K562 (cell line): ENCODE data around the gene TTC32. TPM values are rescaled to one million over a fixed set of nuclear protein-coding genes. Genes with fewer than 3 reads are reported as not detected.
A peak's percentile ranks its signal among the peaks of the same experiment; 100 is the strongest.

Experiments used
- ATAC-seq: fragments of 200-7000 bp; cut with Tn5 transposase; 3 replicates; pipeline ENCODE4 v1.9.1; 2020; ENCODE audit warnings: moderate library complexity
- BruUV-seq: library from RNA; stranded (reverse); fragments of 400-500 nt; replicated peaks from 2 replicates; lab custom pipeline; 2021; lab: Mats Ljungman, UMichigan
- CTCF ChIA-PET: fragments of 300-600 bp; formaldehyde crosslinking; extraction: SDS; loops from one replicate; lab custom pipeline; 2021; ENCODE audit warnings: low intra/inter-chr PET ratio; lab: Yijun Ruan, JAX
- POLR2A ChIA-PET: fragments of 300-600, 350-650 bp; sonication (Branson Sonifier 250); formaldehyde crosslinking; extraction: SDS; loops from one replicate; lab custom pipeline; 2021; ENCODE audit warnings: antibody characterized with exemption, inconsistent platforms; lab: Yijun Ruan, JAX
- DNase-seq, 4 experiments: peaks; one replicate each; pipeline versions ENCODE4 v3.0.0 to v3.0.0-alpha.2; 2011 to 2018; ENCODE audit warnings: low spot score in 3 of 4, mixed read lengths in 3 of 4; ENCODE audit errors: extremely low read depth in 1 of 4
- FAIRE-seq: peaks from 2 replicates; lab custom pipeline; 2011; peaks lifted over from hg19 to GRCh38; lab: Jason Lieb, UNC
- H2AFZ ChIP-seq: 2 replicates; pipeline ENCODE4 v1.6.0; 2011; ENCODE audit warnings: low read depth, low read length, control low read depth, inconsistent platforms
- H3K27ac ChIP-seq: fragments of 200-600 bp; 3 replicates; pipeline ENCODE4 v1.8.0; 2011; ENCODE audit warnings: low read depth, mild to moderate bottlenecking, control low read depth, inconsistent platforms, low read length, moderate library complexity, mixed read lengths; ENCODE audit errors: extremely low read depth
- H3K27me3 ChIP-seq, 2 experiments: fragments of 300-600 bp in 1 of 2; 2 replicates in 1 of 2; 3 replicates in 1 of 2; pipeline versions ENCODE4 v1.6.0 to v1.8.0; 2011; ENCODE audit warnings: inconsistent platforms in 2 of 2, low read length in 2 of 2, mild to moderate bottlenecking in 1 of 2, mixed read lengths in 1 of 2, moderate library complexity in 1 of 2; ENCODE audit not compliant: control insufficient read depth in 2 of 2, insufficient read depth in 2 of 2
- H3K36me3 ChIP-seq: fragments of 300-600 bp; 3 replicates; pipeline ENCODE4 v1.8.0; 2011; ENCODE audit warnings: mild to moderate bottlenecking, low read length, inconsistent platforms; ENCODE audit not compliant: control insufficient read depth, insufficient read depth
- H3K4me1 ChIP-seq, 2 experiments: fragments of 200-600 bp in 1 of 2; replicated peaks in 1 of 2; 2 replicates in 1 of 2; 3 replicates in 1 of 2; pipeline versions ENCODE4 v1.5.1 to v1.8.0; 2011; ENCODE audit warnings: inconsistent platforms in 2 of 2, low read length in 2 of 2, mild to moderate bottlenecking in 1 of 2, mixed read lengths in 1 of 2, moderate library complexity in 1 of 2; ENCODE audit not compliant: control insufficient read depth in 2 of 2, insufficient read depth in 2 of 2
- H3K4me2 ChIP-seq: 2 replicates; pipeline ENCODE4 v1.6.1; 2011; ENCODE audit warnings: low read length, control low read depth, inconsistent platforms, mixed read lengths; ENCODE audit not compliant: insufficient read depth
- H3K4me3 ChIP-seq: fragments of 200-600 bp; sonication (generic), shearing (Covaris generic); 2 replicates; pipeline ENCODE4 v1.5.1; 2016; ENCODE audit warnings: control low read depth, inconsistent platforms
- H3K79me2 ChIP-seq: fragments of 200-600 bp; 3 replicates; pipeline ENCODE4 v1.8.0; 2011; ENCODE audit warnings: low read length, inconsistent platforms; ENCODE audit not compliant: control insufficient read depth, insufficient read depth
- H3K9ac ChIP-seq, 2 experiments: 2 replicates each; pipeline versions ENCODE4 v1.6.0 to v1.6.1; 2011; ENCODE audit warnings: low read depth in 2 of 2, low read length in 2 of 2, control low read depth in 1 of 2, inconsistent platforms in 1 of 2, mild to moderate bottlenecking in 1 of 2, mixed read lengths in 1 of 2; ENCODE audit not compliant: insufficient read depth in 1 of 2
- H3K9me1 ChIP-seq: one replicate; pipeline ENCODE4 v1.6.0; 2011; ENCODE audit warnings: inconsistent platforms, mild to moderate bottlenecking, low read length, moderate library complexity; ENCODE audit not compliant: control insufficient read depth, insufficient read depth
- H3K9me3 ChIP-seq: replicated peaks from 2 replicates; pipeline ENCODE4 v1.5.1; 2011; ENCODE audit warnings: low read depth, low read length, inconsistent platforms; ENCODE audit not compliant: control insufficient read depth, insufficient read depth
- H4K20me1 ChIP-seq: replicated peaks from 2 replicates; pipeline ENCODE4 v1.6.1; 2011; ENCODE audit warnings: low read length, inconsistent platforms, mixed read lengths; ENCODE audit not compliant: control insufficient read depth, insufficient read depth
- TEAD2 ChIP-seq: fragments of 450-650 bp; IDR thresholded peaks from 2 replicates; pipeline ENCODE4 v1.6.1; 2016; ENCODE audit warnings: missing genetic modification characterization, control low read depth, missing compliant biosample characterization
- WGBS: fragments of 100-300 bp; shearing (Covaris generic); methylation state at CpG from one replicate; pipeline ENCODE4 v1.1.6; 2016; ENCODE audit warnings: low coverage, mixed read lengths; ENCODE audit not compliant: insufficient coverage; ENCODE audit errors: missing lambda C conversion rate; 5-methylcytosine and 5-hydroxymethylcytosine counted together
- in situ Hi-C: fragments of 300-500 bp; cut with MboI; formaldehyde crosslinking; loops from 4 replicates; pipeline ENCODE4 v1.15.0; 2018; ENCODE audit warnings: inconsistent platforms, mixed read lengths
- intact Hi-C: fragments of 100-400 bp; cut with micrococcal nuclease; formaldehyde crosslinking; loops from 2 replicates; pipeline ENCODE4 v1.14.2; 2022
- polyA plus RNA-seq, 8 experiments: library from polyadenylated mRNA; depleted of rRNA in 4 of 8; stranded (reverse) in 5 of 8; unstranded in 3 of 8; fragments of >200 nt; fragmentation: Nextera tagmentation in 2 of 8; fragmentation: Illumina TruSeq in 1 of 8; extraction: Ambion mirVana in 2 of 8; extraction: Trizol in 1 of 8; gene quantifications; 2 replicates each; pipeline versions ENCODE4 v1.2.1 to v1.2.3, GENCODE V29; 2011 to 2014; ENCODE audit warnings: inconsistent platforms in 1 of 8, missing spikeins in 1 of 8
- total RNA-seq, 7 experiments: library from RNA; depleted of rRNA in 6 of 7; stranded (reverse); fragments of >200 nt in 6 of 7; fragmentation: Illumina TruSeq in 2 of 7; extraction: Trizol in 2 of 7; gene quantifications; 2 replicates each; pipeline versions ENCODE4 v1.2.1 to v1.2.3, GENCODE V29; 2011 to 2021; ENCODE audit warnings: low replicate concordance in 1 of 7
- TF ChIP-seq, protein P1 (sequence below): fragments of 450-650 bp; IDR thresholded peaks from 2 replicates; pipeline ENCODE4 v1.6.1; 2016; ENCODE audit warnings: mild to moderate bottlenecking, moderate library complexity
- TF ChIP-seq, protein P2 (sequence below): fragments of 250-450 bp; sonication (Bioruptor Pico); IDR thresholded peaks from 2 replicates; pipeline ENCODE4 v1.8.0; 2021; ENCODE audit warnings: moderate library complexity, mild to moderate bottlenecking, inconsistent platforms
- TF ChIP-seq, protein P3 (sequence below), 2 experiments: fragments of 450-650 bp; IDR thresholded peaks; 2 replicates each; pipeline ENCODE4 v1.6.1; 2016

TTC32 gene
- total and polyA plus RNA-seq, 9 of the 15 experiments (the other 6 are each of a cell fraction or from before 2014, with no cell fraction given) = 27.6 to 71.4 (median 52.6) TPM

DNA sequence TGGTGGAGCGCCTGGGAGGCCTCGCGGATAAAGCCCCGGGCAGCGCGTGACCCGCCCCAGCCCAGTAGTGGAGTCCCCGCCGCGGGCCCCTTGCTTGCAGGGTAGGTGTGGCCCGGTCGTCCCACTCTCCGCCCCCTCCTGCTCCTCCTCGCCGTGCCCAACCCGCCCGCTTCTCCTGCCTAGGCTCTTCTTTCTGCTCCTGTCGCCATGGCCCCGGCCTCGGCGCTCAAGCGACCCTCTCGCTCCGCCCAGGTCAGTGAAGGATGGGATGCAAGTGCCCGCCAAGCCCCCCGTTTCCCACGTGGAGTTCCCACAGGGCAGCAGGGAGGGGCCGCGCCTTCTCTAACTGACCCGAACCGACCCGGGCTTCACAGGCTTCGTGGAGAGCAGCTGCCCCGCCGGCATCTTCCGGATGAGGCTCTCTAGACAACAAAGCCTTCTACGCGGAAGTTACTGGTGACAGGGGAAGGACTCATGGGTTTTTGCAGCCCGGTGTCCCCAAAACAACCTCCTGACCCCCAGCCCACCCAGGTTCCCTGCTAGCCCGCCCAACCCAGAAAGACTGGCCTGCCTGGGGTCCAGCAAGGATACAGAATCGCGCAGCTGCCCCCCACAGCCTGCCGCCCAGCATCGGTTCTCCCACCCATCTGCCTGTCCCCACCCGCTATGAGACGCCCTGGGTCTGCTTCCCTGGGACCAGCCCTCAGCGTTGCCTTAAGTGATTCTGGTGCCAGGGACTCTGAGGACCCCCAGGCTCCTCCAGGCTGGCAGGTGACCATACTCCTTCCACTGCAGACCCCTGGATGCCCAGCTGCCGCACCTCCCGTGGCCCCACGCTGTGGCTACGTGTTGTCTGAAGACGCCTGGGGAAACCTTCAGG is 32.8 kb downstream of the TTC32 start:
- ChIA-PET CTCF (no interaction called here), POLR2A (interaction anchor here (0.6 kb wide), 1 partner anchor 77 kb away, joined by 4 read pairs; no protein-coding TSS in a partner anchor)
- no peaks in the 10 kb centered on the region for H3K79me2 ChIP-seq
- H3K9me1 ChIP-seq = no peaks in the 10 kb centered on the region
- 29% methylated on average over 43 of the region's 52 CpGs for WGBS
- peak overlapping the region; percentile 59; the same call in 1 of the 2 replicates for H2AFZ ChIP-seq
- intact Hi-C loops = loop anchor here (10.0 kb wide), 1 partner anchor 124 kb away; no protein-coding TSS in a partner anchor
- no peak overlapping the region for H3K27ac ChIP-seq
- FAIRE-seq = no peak
- H3K4me3 ChIP-seq = peak overlapping the region; percentile 15
- H3K9me3 ChIP-seq = no peaks in the 10 kb centered on the region
- no peak overlapping the region; the same call in 1 of the 2 replicates for H3K4me2 ChIP-seq
- peak; percentile 73 for ATAC-seq
- H3K36me3 ChIP-seq = no peaks in the 10 kb centered on the region
- no peaks in the 10 kb centered on the region; the same call in 1 of the 2 replicates for H4K20me1 ChIP-seq
- peak; percentile 18 to 42 (median 34) for DNase-seq
- H3K27me3 ChIP-seq = peaks cover 11 to 29% of the 10 kb centered on the region in 2 experiments; a peak in 4 of 5 replicates
- H3K9ac ChIP-seq = peak overlapping the region in 1 of 2 experiments; percentile 52; a peak in 1 of 4 replicates
- in situ Hi-C loops = loop anchor here (10.0 to 25.0 kb wide), 2 partner anchors 514 to 1107 kb away; partner anchors contain the start of gene OSR1
- peaks cover 4 to 11% of the 10 kb centered on the region in 2 experiments; a peak in 3 of 5 replicates for H3K4me1 ChIP-seq
- no TSS peak for BruUV-seq
- no peak for TF ChIP-seq TEAD2 (tag)
- TF ChIP-seq, protein P1, sequence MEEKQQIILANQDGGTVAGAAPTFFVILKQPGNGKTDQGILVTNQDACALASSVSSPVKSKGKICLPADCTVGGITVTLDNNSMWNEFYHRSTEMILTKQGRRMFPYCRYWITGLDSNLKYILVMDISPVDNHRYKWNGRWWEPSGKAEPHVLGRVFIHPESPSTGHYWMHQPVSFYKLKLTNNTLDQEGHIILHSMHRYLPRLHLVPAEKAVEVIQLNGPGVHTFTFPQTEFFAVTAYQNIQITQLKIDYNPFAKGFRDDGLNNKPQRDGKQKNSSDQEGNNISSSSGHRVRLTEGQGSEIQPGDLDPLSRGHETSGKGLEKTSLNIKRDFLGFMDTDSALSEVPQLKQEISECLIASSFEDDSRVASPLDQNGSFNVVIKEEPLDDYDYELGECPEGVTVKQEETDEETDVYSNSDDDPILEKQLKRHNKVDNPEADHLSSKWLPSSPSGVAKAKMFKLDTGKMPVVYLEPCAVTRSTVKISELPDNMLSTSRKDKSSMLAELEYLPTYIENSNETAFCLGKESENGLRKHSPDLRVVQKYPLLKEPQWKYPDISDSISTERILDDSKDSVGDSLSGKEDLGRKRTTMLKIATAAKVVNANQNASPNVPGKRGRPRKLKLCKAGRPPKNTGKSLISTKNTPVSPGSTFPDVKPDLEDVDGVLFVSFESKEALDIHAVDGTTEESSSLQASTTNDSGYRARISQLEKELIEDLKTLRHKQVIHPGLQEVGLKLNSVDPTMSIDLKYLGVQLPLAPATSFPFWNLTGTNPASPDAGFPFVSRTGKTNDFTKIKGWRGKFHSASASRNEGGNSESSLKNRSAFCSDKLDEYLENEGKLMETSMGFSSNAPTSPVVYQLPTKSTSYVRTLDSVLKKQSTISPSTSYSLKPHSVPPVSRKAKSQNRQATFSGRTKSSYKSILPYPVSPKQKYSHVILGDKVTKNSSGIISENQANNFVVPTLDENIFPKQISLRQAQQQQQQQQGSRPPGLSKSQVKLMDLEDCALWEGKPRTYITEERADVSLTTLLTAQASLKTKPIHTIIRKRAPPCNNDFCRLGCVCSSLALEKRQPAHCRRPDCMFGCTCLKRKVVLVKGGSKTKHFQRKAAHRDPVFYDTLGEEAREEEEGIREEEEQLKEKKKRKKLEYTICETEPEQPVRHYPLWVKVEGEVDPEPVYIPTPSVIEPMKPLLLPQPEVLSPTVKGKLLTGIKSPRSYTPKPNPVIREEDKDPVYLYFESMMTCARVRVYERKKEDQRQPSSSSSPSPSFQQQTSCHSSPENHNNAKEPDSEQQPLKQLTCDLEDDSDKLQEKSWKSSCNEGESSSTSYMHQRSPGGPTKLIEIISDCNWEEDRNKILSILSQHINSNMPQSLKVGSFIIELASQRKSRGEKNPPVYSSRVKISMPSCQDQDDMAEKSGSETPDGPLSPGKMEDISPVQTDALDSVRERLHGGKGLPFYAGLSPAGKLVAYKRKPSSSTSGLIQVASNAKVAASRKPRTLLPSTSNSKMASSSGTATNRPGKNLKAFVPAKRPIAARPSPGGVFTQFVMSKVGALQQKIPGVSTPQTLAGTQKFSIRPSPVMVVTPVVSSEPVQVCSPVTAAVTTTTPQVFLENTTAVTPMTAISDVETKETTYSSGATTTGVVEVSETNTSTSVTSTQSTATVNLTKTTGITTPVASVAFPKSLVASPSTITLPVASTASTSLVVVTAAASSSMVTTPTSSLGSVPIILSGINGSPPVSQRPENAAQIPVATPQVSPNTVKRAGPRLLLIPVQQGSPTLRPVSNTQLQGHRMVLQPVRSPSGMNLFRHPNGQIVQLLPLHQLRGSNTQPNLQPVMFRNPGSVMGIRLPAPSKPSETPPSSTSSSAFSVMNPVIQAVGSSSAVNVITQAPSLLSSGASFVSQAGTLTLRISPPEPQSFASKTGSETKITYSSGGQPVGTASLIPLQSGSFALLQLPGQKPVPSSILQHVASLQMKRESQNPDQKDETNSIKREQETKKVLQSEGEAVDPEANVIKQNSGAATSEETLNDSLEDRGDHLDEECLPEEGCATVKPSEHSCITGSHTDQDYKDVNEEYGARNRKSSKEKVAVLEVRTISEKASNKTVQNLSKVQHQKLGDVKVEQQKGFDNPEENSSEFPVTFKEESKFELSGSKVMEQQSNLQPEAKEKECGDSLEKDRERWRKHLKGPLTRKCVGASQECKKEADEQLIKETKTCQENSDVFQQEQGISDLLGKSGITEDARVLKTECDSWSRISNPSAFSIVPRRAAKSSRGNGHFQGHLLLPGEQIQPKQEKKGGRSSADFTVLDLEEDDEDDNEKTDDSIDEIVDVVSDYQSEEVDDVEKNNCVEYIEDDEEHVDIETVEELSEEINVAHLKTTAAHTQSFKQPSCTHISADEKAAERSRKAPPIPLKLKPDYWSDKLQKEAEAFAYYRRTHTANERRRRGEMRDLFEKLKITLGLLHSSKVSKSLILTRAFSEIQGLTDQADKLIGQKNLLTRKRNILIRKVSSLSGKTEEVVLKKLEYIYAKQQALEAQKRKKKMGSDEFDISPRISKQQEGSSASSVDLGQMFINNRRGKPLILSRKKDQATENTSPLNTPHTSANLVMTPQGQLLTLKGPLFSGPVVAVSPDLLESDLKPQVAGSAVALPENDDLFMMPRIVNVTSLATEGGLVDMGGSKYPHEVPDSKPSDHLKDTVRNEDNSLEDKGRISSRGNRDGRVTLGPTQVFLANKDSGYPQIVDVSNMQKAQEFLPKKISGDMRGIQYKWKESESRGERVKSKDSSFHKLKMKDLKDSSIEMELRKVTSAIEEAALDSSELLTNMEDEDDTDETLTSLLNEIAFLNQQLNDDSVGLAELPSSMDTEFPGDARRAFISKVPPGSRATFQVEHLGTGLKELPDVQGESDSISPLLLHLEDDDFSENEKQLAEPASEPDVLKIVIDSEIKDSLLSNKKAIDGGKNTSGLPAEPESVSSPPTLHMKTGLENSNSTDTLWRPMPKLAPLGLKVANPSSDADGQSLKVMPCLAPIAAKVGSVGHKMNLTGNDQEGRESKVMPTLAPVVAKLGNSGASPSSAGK = 0 out of 2 replicates have a peak, but pooled peaks have one; percentile 1
- TF ChIP-seq, protein P2, sequence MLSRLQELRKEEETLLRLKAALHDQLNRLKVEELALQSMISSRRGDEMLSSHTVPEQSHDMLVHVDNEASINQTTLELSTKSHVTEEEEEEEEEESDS (CRISPR knock-in tag) = no peak
- TF ChIP-seq, protein P3, sequence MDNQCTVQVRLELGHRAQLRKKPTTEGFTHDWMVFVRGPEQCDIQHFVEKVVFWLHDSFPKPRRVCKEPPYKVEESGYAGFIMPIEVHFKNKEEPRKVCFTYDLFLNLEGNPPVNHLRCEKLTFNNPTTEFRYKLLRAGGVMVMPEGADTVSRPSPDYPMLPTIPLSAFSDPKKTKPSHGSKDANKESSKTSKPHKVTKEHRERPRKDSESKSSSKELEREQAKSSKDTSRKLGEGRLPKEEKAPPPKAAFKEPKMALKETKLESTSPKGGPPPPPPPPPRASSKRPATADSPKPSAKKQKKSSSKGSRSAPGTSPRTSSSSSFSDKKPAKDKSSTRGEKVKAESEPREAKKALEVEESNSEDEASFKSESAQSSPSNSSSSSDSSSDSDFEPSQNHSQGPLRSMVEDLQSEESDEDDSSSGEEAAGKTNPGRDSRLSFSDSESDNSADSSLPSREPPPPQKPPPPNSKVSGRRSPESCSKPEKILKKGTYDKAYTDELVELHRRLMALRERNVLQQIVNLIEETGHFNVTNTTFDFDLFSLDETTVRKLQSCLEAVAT (IDR thresholded peaks at IDR 0.05) = no peak
